Choroid plexus epithelial cell (primary cell): ENCODE measurements around the gene ITPKB.

Experiments used
- DNase-seq: peaks from one replicate; pipeline ENCODE4 v3.0.0-alpha.2; 2010; ENCODE audit warnings: low read depth
- H3K4me3 ChIP-seq: 2 replicates; pipeline ENCODE4 v1.5.1; 2011; ENCODE audit warnings: low read depth, mild to moderate bottlenecking, control low read depth, low read length, moderate library complexity
- TF ChIP-seq, protein P1 (sequence below): conservative IDR thresholded peaks from 2 replicates; pipeline ENCODE4 v1.5.1; 2011; ENCODE audit warnings: low read depth, mild to moderate bottlenecking, control low read depth, inconsistent platforms, low read length, moderate library complexity

ITPKB gene

DNA sequence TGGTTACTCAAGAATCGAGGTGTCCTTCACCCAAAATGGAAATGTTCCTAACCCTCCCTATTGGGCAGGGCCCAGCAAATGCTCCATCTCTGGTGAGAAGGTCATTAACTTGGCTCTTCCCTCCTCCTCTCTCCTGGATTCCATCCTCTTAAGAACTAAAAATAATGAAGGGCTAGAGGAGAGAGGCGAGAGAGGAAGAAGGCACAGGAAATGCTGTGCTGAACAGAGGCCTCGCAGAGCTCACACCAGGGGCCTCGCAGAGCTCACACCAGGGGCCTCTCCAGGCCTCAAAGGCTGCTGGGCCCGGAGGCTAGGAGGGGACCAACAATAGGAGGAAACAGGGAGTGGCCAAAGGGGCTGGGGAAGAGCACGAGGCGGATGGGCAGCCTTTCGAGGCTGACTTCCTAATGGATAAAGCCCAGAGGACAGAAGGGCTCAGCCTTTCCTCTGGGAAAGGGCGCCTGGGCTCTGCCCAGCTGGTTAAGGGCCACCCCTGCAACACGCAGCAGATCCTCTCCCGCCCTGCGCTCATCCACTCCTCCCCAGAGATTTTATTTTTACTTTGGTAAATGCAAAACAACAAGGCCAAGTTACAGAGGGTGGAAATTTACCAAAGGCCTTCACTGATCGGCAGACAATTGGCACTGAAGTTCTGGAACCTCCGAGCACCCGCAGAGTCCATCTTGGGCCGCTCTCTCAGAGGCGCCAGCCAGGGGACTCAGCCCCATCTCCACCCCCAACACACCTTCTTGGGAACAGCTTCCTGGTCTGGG is 78.5 kb downstream of the ITPKB start:
- peak; percentile 35 for DNase-seq
- TF ChIP-seq, protein P1, sequence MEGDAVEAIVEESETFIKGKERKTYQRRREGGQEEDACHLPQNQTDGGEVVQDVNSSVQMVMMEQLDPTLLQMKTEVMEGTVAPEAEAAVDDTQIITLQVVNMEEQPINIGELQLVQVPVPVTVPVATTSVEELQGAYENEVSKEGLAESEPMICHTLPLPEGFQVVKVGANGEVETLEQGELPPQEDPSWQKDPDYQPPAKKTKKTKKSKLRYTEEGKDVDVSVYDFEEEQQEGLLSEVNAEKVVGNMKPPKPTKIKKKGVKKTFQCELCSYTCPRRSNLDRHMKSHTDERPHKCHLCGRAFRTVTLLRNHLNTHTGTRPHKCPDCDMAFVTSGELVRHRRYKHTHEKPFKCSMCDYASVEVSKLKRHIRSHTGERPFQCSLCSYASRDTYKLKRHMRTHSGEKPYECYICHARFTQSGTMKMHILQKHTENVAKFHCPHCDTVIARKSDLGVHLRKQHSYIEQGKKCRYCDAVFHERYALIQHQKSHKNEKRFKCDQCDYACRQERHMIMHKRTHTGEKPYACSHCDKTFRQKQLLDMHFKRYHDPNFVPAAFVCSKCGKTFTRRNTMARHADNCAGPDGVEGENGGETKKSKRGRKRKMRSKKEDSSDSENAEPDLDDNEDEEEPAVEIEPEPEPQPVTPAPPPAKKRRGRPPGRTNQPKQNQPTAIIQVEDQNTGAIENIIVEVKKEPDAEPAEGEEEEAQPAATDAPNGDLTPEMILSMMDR, result no peak
- H3K4me3 ChIP-seq, result no peak overlapping the region

DNA sequence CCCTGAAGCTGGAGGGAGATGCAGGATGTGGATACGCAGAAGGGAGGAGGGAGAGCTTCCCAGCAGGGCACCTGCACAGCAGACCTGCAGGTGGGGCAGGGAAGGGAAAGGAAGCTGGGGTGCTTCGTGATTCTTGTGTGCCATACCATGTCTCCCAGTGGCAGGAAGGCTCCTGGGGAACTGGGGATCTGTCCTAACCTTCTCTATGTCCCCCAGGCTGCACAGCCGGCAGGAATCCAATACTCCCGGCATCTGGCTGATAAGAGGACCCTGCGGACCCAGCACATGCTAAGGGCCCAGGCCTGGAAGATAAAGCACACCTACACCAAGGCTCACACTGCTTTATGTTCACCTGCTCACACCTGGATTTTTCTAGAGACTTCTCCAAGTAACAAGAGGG is 79.4 kb downstream of the ITPKB start:
- DNase-seq, result no peak
- H3K4me3 ChIP-seq, result no peak overlapping the region
- TF ChIP-seq, protein P1, result no peak

DNA sequence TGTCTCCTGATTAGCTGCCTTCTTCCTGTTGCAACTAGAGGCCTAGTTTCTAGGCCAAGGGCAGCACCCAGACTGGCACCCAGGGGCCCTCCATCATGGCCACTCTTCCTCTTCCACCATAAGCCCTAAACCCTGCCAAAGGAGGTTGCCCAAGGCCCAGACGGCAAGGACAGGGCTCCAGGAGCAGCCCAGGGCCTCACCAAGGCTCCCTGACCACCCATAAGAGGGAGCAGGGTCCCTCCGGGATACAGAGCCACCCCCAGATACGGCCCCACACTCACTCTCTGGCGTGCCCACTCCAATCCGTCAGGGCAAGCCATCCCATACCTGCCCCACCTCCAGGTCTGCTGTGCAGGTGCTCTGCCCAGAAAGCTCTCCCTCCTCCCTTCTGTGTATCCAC is 79.9 kb downstream of the ITPKB start:
- TF ChIP-seq, protein P1, result no peak
- H3K4me3 ChIP-seq, result no peak overlapping the region
- no peak for DNase-seq

DNA sequence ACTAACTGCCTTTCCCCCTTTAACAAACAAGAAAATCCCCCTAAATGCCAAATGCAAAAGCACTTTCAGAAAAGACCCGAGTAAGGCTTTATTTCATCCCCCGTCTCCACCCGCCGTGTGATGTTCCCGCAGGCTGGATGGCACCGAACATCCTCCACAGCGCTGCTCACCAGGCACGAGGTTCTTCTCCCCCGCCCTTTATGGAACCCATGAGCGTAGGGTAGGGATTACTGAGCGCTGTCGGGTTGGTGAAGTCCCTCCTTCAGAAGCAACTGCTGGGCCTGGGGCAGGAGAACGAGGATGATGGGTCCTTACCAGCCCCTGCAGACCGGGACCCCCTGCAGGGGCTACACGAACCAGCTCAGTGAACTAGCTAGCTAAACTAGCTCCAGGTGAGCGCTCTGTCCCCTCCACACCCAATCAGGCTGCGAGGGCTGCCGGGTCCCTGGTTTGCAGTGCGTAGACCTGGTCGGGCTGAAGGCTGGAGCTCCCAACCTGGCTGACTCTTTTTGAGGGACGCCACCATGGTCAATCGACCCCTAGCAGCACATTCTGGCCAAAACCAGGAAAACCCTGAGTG is 80.4 kb downstream of the ITPKB start:
- H3K4me3 ChIP-seq, result no peak overlapping the region
- DNase-seq, result no peak
- TF ChIP-seq, protein P1, result no peak

DNA sequence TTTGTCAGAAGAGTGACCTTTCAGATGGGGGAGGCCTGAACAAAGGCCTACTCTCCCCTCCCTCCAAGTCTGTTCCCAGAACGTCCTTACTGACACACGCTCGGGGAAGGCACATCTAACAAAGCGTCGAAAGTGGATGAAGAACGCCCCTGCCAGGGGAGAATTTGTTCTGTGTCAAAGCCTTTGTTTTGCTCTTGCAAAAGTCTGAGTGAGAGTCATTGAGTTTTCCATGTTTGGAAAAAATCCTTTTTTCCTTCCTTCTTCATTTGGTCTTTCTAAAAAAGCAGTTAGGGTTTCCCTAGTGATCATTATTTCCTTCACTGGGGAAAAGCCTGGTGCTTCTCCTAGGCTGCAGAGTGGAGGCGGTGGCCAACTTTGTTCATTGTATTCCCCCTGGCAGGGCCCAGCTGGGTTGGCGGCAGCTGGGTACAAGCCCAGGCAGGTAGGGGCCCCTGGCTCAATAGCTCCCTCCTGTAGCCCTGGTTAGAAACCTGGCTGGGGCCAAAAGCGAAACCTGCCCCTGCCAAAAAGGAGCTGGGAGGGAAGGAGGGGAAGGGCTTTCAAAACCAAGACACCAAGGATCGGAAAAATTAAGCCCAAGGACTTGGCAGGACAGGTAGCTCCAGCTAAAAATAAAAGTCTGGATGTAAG is 81.1 kb downstream of the ITPKB start:
- no peak overlapping the region for H3K4me3 ChIP-seq
- no peak for DNase-seq
- TF ChIP-seq, protein P1, result no peak

DNA sequence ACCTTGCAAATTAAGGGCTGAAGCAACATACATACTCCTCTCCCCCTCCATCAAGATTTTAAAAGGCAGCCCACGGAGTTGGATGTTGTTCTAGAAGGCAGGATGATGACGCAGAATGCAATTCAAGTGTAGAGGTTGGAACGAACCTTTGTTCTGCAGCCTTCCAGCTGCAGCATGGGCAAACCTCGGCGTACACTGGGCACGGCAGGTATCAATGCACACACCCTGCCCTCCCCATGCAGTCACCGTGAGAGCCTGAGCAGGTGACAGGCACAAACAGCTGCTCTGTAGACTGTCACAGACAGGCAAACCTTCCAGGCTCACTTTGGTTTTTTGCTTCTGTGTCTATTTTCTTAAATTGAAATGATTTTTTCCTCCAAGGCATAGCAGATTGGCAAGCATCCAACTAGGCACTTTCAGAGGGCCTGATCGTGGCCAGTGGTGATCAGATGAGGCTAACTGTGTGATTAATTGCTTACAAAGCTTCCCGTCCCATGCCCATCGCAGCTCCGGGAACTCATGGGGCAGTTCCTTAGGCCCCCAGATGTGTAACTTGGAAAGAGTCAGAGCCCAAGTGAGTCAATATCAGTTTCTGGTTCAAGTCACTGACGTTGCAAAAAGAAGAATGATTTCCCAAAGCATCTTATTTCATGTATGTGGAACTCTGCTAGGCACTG is 82.3 kb downstream of the ITPKB start:
- H3K4me3 ChIP-seq, result no peak overlapping the region
- peak; percentile 72 for DNase-seq
- TF ChIP-seq, protein P1, result no peak
